K562 (cell line): Measurements from ENCODE around the gene SART3. TPM values are rescaled to one million over a fixed set of nuclear protein-coding genes. Genes with fewer than 3 reads are reported as not detected.
A peak's percentile ranks its signal among the peaks of the same experiment; 100 is the strongest.

ENCODE experiments used
- BHLHE40 ChIP-seq: IDR thresholded peaks from 2 replicates; pipeline ENCODE4 v1.6.1; 2011; ENCODE audit warnings: low read length, improper control_type of control experiment
- FOXA3 ChIP-seq, 2 experiments: fragments of 450-650 bp in 1 of 2; sonication (generic) in 1 of 2; formaldehyde crosslinking; IDR thresholded peaks in 1 of 2; conservative IDR thresholded peaks in 1 of 2; 2 replicates each; pipeline versions ENCODE4 v1.4.0 to v1.8.0; 2020 to 2022; ENCODE audit warnings: mild to moderate bottlenecking in 2 of 2, missing genetic modification reagents in 1 of 2
- HDAC3 ChIP-seq: fragments of 450-650 bp; IDR thresholded peaks from 2 replicates; pipeline ENCODE4 v1.6.1; 2018; ENCODE audit warnings: borderline replicate concordance, mild to moderate bottlenecking, moderate library complexity; ENCODE audit not compliant: partially characterized antibody
- MAX ChIP-seq: sonication (generic); formaldehyde crosslinking; IDR thresholded peaks from 2 replicates; pipeline ENCODE4 v1.9.0; 2022; ENCODE audit warnings: mild to moderate bottlenecking, missing genetic modification reagents
- MGA ChIP-seq: fragments of 450-650 bp; IDR thresholded peaks from 2 replicates; pipeline ENCODE4 v1.6.1; 2016; ENCODE audit warnings: mild to moderate bottlenecking, moderate library complexity
- MNT ChIP-seq, 2 experiments: fragments of 450-650 bp; conservative IDR thresholded peaks; 2 replicates each; pipeline ENCODE4 v1.6.1; 2017; ENCODE audit warnings: mild to moderate bottlenecking in 2 of 2, moderate library complexity in 2 of 2
- MXI1 ChIP-seq: IDR thresholded peaks from 2 replicates; pipeline ENCODE4 v1.6.1; 2011; ENCODE audit warnings: low read depth, mild to moderate bottlenecking, improper control_type of control experiment, low read length
- NONO ChIP-seq, 2 experiments: fragments of 200-400 bp in 1 of 2; fragments of 450-650 bp in 1 of 2; formaldehyde crosslinking in 1 of 2; IDR thresholded peaks; 2 replicates each; pipeline ENCODE4 v1.6.1; 2017; ENCODE audit warnings: low read depth in 2 of 2, mild to moderate bottlenecking in 2 of 2, moderate library complexity in 2 of 2, low read length in 1 of 2
- RFX5 ChIP-seq: IDR thresholded peaks from 2 replicates; pipeline ENCODE4 v1.6.1; 2011; ENCODE audit warnings: low read depth, mild to moderate bottlenecking, improper control_type of control experiment, low read length
- SIN3A ChIP-seq, 2 experiments: fragments of 150-350 bp in 1 of 2; IDR thresholded peaks; 2 replicates each; pipeline ENCODE4 v1.6.1; 2011 to 2016; ENCODE audit warnings: borderline replicate concordance in 2 of 2, low read depth in 2 of 2, low read length in 2 of 2, mild to moderate bottlenecking in 2 of 2, moderate library complexity in 2 of 2; ENCODE audit not compliant: control insufficient read depth in 1 of 2
- ZNF76 ChIP-seq: fragments of 250-450 bp; sonication (Bioruptor Pico); IDR thresholded peaks from 2 replicates; pipeline ENCODE4 v1.4.0; 2020; ENCODE audit warnings: mild to moderate bottlenecking, moderate library complexity, borderline replicate concordance
- polyA plus RNA-seq, 8 experiments: library from polyadenylated mRNA; depleted of rRNA in 4 of 8; stranded (reverse) in 5 of 8; unstranded in 3 of 8; fragments of >200 nt; fragmentation: Nextera tagmentation in 2 of 8; fragmentation: Illumina TruSeq in 1 of 8; extraction: Ambion mirVana in 2 of 8; extraction: Trizol in 1 of 8; gene quantifications; 2 replicates each; pipeline versions ENCODE4 v1.2.1 to v1.2.3, GENCODE V29; 2011 to 2014; ENCODE audit warnings: inconsistent platforms in 1 of 8, missing spikeins in 1 of 8
- total RNA-seq, 7 experiments: library from RNA; depleted of rRNA in 6 of 7; stranded (reverse); fragments of >200 nt in 6 of 7; fragmentation: Illumina TruSeq in 2 of 7; extraction: Trizol in 2 of 7; gene quantifications; 2 replicates each; pipeline versions ENCODE4 v1.2.1 to v1.2.3, GENCODE V29; 2011 to 2021; ENCODE audit warnings: low replicate concordance in 1 of 7

SART3 gene
- total and polyA plus RNA-seq, 9 of the 15 experiments (the other 6 are each of a cell fraction or from before 2014, with no cell fraction given), result 8.9 to 167 (median 56.7) TPM

- peak; percentile 91 for TF ChIP-seq MGA
- peak; percentile 92 for TF ChIP-seq MAX
- peak; percentile 74 for TF ChIP-seq BHLHE40
- peak in 1 of 2 experiments; percentile 49; a peak in 1 of 4 replicates for TF ChIP-seq SIN3A (IDR thresholded peaks at IDR 0.05; ENCODE audit: borderline replicate concordance in 2 of 2, control insufficient read depth in 1 of 2, low read depth in 2 of 2, low read length in 2 of 2)
- TF ChIP-seq FOXA3 (CRISPR knock-in tag; conservative IDR thresholded peaks at IDR 0.05 in 1 of 2, IDR thresholded peaks at IDR 0.05 in 1 of 2), result 0 out of 4 replicates have a peak, but pooled peaks of 1 of the 2 experiments have one; percentile 47
- no peak for TF ChIP-seq HDAC3
- no peak for TF ChIP-seq ZNF76 (CRISPR knock-in tag)
- peak; percentile 48; the same call in 1 of the 2 replicates for TF ChIP-seq MXI1
- peak in 1 of 2 experiments; percentile 36; a peak in 1 of 4 replicates for TF ChIP-seq NONO (IDR thresholded peaks at IDR 0.05; ENCODE audit: low read depth in 2 of 2, low read length in 1 of 2)
- no peak for TF ChIP-seq RFX5
- peak; percentile 84 to 89 for TF ChIP-seq MNT (conservative IDR thresholded peaks at IDR 0.05)
These were observed 28.8 kb downstream of the SART3 start (continued) for GRCh38 chr12:108531929-108532848.
